ENCODE results near the gene DET1.

DET1 gene

GRCh38 chr15:88537591-88538317 lies 8.7 kb downstream of the DET1 start:
- DNase-seq = peak; percentile 28 to 62
- Histone ChIP-seq H3K14ac (ENCODE audit: low read length) (peak overlapping the region; percentile 61), H3K18ac (ENCODE audit: low read length) (no peak overlapping the region), H2BK12ac (ENCODE audit: low read length) (peak overlapping the region; percentile 95), H3K36me3 (ENCODE audit: control insufficient read depth in 1 of 2, insufficient read depth in 2 of 2, low read length in 2 of 2) (no peaks in the 10 kb centered on the region), H2AK5ac (ENCODE audit: low read length) (peak overlapping the region; percentile 61), H2AFZ (ENCODE audit: insufficient read depth, low read length, poor library complexity) (no peak overlapping the region), H4K91ac (ENCODE audit: low read depth, low read length) (peak overlapping the region; percentile 68), H3K4me2 (ENCODE audit: low read length) (no peak overlapping the region), H4K8ac (ENCODE audit: low read depth, low read length) (no peak overlapping the region), H3K4me1 (ENCODE audit: control insufficient read depth in 1 of 2, insufficient read depth in 2 of 2, low read length in 2 of 2) (peaks cover 20 to 31% of the 10 kb centered on the region in 2 experiments), H3K27ac (ENCODE audit: low read depth, low read length) (peak overlapping the region; percentile 86), H3K9me3 (ENCODE audit: insufficient read depth, low read depth, low read length) (no peaks in the 10 kb centered on the region), H2BK120ac (ENCODE audit: insufficient read depth, low read length, poor library complexity) (peak overlapping the region; percentile 43), H3K23ac (ENCODE audit: low read length) (no peak overlapping the region), H3K4me3 (ENCODE audit: low read depth, low read length) (no peak overlapping the region), H2BK5ac (ENCODE audit: low read depth, low read length, poor library complexity) (peak overlapping the region; percentile 65), H3K4ac (ENCODE audit: low read depth, low read length) (no peak overlapping the region), H3K9ac (ENCODE audit: low read length) (no peak overlapping the region), H3K79me1 (ENCODE audit: low read length) (peaks cover 30% of the 10 kb centered on the region), H4K12ac (ENCODE audit: low read depth, low read length) (no peak overlapping the region), H3K79me2 (ENCODE audit: control insufficient read depth, insufficient read depth, low read length, poor library complexity) (peaks cover 5% of the 10 kb centered on the region), H3K27me3 (ENCODE audit: insufficient read depth, low read length) (no peaks in the 10 kb centered on the region)
- whole genome bisulfite sequencing (ENCODE audit: extremely low coverage, insufficient coverage, insufficient read length) = no CpG with 5 or more reads among the region's 7 CpGs

- Histone ChIP-seq H3K27ac (ENCODE audit: low read depth, low read length) (no peak overlapping the region), H3K9ac (ENCODE audit: low read length) (no peak overlapping the region), H2BK120ac (ENCODE audit: insufficient read depth, low read length, poor library complexity) (no peak overlapping the region), H3K14ac (ENCODE audit: low read length) (no peak overlapping the region), H3K27me3 (ENCODE audit: insufficient read depth, low read length) (no peaks in the 10 kb centered on the region), H2AK5ac (ENCODE audit: low read length) (no peak overlapping the region), H3K18ac (ENCODE audit: low read length) (no peak overlapping the region), H3K4me3 (ENCODE audit: low read depth, low read length) (no peak overlapping the region), H2BK5ac (ENCODE audit: low read depth, low read length, poor library complexity) (no peak overlapping the region), H3K4me2 (ENCODE audit: low read length) (no peak overlapping the region), H3K79me1 (ENCODE audit: low read length) (peaks cover 19% of the 10 kb centered on the region), H3K4ac (ENCODE audit: low read depth, low read length) (no peak overlapping the region), H4K12ac (ENCODE audit: low read depth, low read length) (no peak overlapping the region), H2AFZ (ENCODE audit: insufficient read depth, low read length, poor library complexity) (no peak overlapping the region), H3K36me3 (ENCODE audit: control insufficient read depth in 1 of 2, insufficient read depth in 2 of 2, low read length in 2 of 2) (peaks cover 4% of the 10 kb centered on the region in 2 experiments), H3K9me3 (ENCODE audit: insufficient read depth, low read depth, low read length) (no peaks in the 10 kb centered on the region), H4K91ac (ENCODE audit: low read depth, low read length) (no peak overlapping the region), H3K23ac (ENCODE audit: low read length) (no peak overlapping the region), H4K8ac (ENCODE audit: low read depth, low read length) (no peak overlapping the region), H3K4me1 (ENCODE audit: control insufficient read depth in 1 of 2, insufficient read depth in 2 of 2, low read length in 2 of 2) (peaks cover 15 to 22% of the 10 kb centered on the region in 2 experiments), H3K79me2 (ENCODE audit: control insufficient read depth, insufficient read depth, low read length, poor library complexity) (peaks cover 4% of the 10 kb centered on the region), H2BK12ac (ENCODE audit: low read length) (no peak overlapping the region)
- DNase-seq = no peak
- no CpG with 5 or more reads among the region's 3 CpGs for WGBS (ENCODE audit: extremely low coverage, insufficient coverage, insufficient read length)
Observed at GRCh38 chr15:88535607-88536313, 10.7 kb downstream of the DET1 start.

DNA sequence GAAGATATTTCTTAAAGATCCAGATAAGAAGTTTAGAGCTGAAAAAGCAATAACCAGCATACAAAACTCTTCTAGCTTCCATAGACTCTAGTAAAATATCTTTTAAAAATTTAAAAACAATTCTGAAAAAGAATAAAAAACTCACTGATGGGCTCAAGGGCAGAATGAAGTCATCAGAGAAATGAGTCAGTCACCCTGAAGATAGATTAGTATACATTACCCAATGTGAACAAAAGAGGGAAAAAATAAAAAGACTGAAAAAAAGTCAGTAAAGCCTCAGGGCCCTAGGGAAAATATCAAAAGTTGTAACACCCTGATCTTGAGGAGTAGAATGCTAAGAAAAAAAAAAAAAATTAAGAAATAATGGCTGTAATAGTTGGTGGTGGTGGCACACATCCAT lies 11.4 kb downstream of the DET1 start:
- H2BK12ac ChIP-seq (ENCODE audit: low read length) = no peak overlapping the region
- H3K27me3 ChIP-seq (ENCODE audit: insufficient read depth, low read length) = no peaks in the 10 kb centered on the region
- H3K36me3 ChIP-seq (ENCODE audit: control insufficient read depth in 1 of 2, insufficient read depth in 2 of 2, low read length in 2 of 2) = peaks cover 6 to 7% of the 10 kb centered on the region in 2 experiments
- no peak overlapping the region for H3K14ac ChIP-seq (ENCODE audit: low read length)
- H4K12ac ChIP-seq (ENCODE audit: low read depth, low read length) = no peak overlapping the region
- no peak overlapping the region for H3K4ac ChIP-seq (ENCODE audit: low read depth, low read length)
- H3K23ac ChIP-seq (ENCODE audit: low read length) = no peak overlapping the region
- H2AFZ ChIP-seq (ENCODE audit: insufficient read depth, low read length, poor library complexity) = no peak overlapping the region
- H3K4me1 ChIP-seq (ENCODE audit: control insufficient read depth in 1 of 2, insufficient read depth in 2 of 2, low read length in 2 of 2) = peaks cover 15 to 22% of the 10 kb centered on the region in 2 experiments
- no peak overlapping the region for H3K27ac ChIP-seq (ENCODE audit: low read depth, low read length)
- no peaks in the 10 kb centered on the region for H3K9me3 ChIP-seq (ENCODE audit: insufficient read depth, low read depth, low read length)
- no peak overlapping the region for H3K4me2 ChIP-seq (ENCODE audit: low read length)
- H3K79me1 ChIP-seq (ENCODE audit: low read length) = peaks cover 16% of the 10 kb centered on the region
- no peak overlapping the region for H3K9ac ChIP-seq (ENCODE audit: low read length)
- H4K91ac ChIP-seq (ENCODE audit: low read depth, low read length) = no peak overlapping the region
- DNase-seq = no peak
- peaks cover 3% of the 10 kb centered on the region for H3K79me2 ChIP-seq (ENCODE audit: control insufficient read depth, insufficient read depth, low read length, poor library complexity)
- no peak overlapping the region for H2BK5ac ChIP-seq (ENCODE audit: low read depth, low read length, poor library complexity)
- H3K18ac ChIP-seq (ENCODE audit: low read length) = no peak overlapping the region
- no peak overlapping the region for H2AK5ac ChIP-seq (ENCODE audit: low read length)
- H4K8ac ChIP-seq (ENCODE audit: low read depth, low read length) = no peak overlapping the region
- no peak overlapping the region for H2BK120ac ChIP-seq (ENCODE audit: insufficient read depth, low read length, poor library complexity)
- H3K4me3 ChIP-seq (ENCODE audit: low read depth, low read length) = no peak overlapping the region

DNA sequence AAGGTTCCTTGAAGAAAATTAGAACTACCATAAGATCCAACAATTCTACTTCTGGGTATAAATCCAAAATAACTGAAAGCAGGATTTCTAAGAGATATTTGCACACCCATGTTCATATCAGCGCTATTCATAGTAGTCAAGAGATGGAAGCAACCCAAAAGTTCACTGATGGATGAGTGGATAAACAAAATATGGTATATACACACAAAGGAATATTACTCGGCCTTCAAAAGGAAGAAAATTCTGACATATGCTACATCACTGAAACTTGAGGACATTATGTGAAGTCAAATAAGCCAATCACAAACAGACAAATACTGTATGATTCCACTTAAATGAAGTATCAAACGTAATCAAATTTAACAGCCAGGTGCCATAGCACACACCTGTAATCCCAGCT lies 13.1 kb downstream of the DET1 start:
- WGBS (ENCODE audit: extremely low coverage, insufficient coverage, insufficient read length) = no CpG with 5 or more reads among the region's 3 CpGs

More for the DNA sequence above, 13.1 kb downstream of the DET1 start:
- H3K79me1 ChIP-seq (ENCODE audit: low read length) = peaks cover 2% of the 10 kb centered on the region
- no peak overlapping the region for H3K18ac ChIP-seq (ENCODE audit: low read length)
- H2BK5ac ChIP-seq (ENCODE audit: low read depth, low read length, poor library complexity) = no peak overlapping the region
- no peak overlapping the region for H3K27ac ChIP-seq (ENCODE audit: low read depth, low read length)
- no peaks in the 10 kb centered on the region for H3K27me3 ChIP-seq (ENCODE audit: insufficient read depth, low read length)
- H3K14ac ChIP-seq (ENCODE audit: low read length) = no peak overlapping the region
- H4K91ac ChIP-seq (ENCODE audit: low read depth, low read length) = no peak overlapping the region
- no peak overlapping the region for H3K23ac ChIP-seq (ENCODE audit: low read length)
- H2AK5ac ChIP-seq (ENCODE audit: low read length) = no peak overlapping the region
- no peaks in the 10 kb centered on the region for H3K9me3 ChIP-seq (ENCODE audit: insufficient read depth, low read depth, low read length)
- H2BK12ac ChIP-seq (ENCODE audit: low read length) = no peak overlapping the region
- no peaks in the 10 kb centered on the region for H3K79me2 ChIP-seq (ENCODE audit: control insufficient read depth, insufficient read depth, low read length, poor library complexity)
- no peak overlapping the region for H3K4me3 ChIP-seq (ENCODE audit: low read depth, low read length)
- H3K4me1 ChIP-seq (ENCODE audit: control insufficient read depth in 1 of 2, insufficient read depth in 2 of 2, low read length in 2 of 2) = peaks cover 4 to 7% of the 10 kb centered on the region in 2 experiments
- H3K9ac ChIP-seq (ENCODE audit: low read length) = no peak overlapping the region
- no peak overlapping the region for H3K4me2 ChIP-seq (ENCODE audit: low read length)
- H3K36me3 ChIP-seq (ENCODE audit: control insufficient read depth in 1 of 2, insufficient read depth in 2 of 2, low read length in 2 of 2) = peaks cover 6 to 7% of the 10 kb centered on the region in 2 experiments
- no peak for DNase-seq
- H2AFZ ChIP-seq (ENCODE audit: insufficient read depth, low read length, poor library complexity) = no peak overlapping the region
- no peak overlapping the region for H2BK120ac ChIP-seq (ENCODE audit: insufficient read depth, low read length, poor library complexity)
- H3K4ac ChIP-seq (ENCODE audit: low read depth, low read length) = no peak overlapping the region
- no peak overlapping the region for H4K8ac ChIP-seq (ENCODE audit: low read depth, low read length)
- no peak overlapping the region for H4K12ac ChIP-seq (ENCODE audit: low read depth, low read length)
